HG03354 (cell line): ENCODE data around the gene EPS8L3.
"Not testable (repeated sequence)": the region's sequence is repeated elsewhere in the genome, so short reads cannot be mapped to it uniquely, and the experiment has no call there.

Experiments used
- ATAC-seq: cut with Tn5 transposase; IDR thresholded peaks from one replicate; pipeline ENCODE4 v1.9.1; 2021; ENCODE audit warnings: mild to moderate bottlenecking; ENCODE audit not compliant: unreplicated experiment, poor library complexity, severe bottlenecking

Gene EPS8L3

DNA sequence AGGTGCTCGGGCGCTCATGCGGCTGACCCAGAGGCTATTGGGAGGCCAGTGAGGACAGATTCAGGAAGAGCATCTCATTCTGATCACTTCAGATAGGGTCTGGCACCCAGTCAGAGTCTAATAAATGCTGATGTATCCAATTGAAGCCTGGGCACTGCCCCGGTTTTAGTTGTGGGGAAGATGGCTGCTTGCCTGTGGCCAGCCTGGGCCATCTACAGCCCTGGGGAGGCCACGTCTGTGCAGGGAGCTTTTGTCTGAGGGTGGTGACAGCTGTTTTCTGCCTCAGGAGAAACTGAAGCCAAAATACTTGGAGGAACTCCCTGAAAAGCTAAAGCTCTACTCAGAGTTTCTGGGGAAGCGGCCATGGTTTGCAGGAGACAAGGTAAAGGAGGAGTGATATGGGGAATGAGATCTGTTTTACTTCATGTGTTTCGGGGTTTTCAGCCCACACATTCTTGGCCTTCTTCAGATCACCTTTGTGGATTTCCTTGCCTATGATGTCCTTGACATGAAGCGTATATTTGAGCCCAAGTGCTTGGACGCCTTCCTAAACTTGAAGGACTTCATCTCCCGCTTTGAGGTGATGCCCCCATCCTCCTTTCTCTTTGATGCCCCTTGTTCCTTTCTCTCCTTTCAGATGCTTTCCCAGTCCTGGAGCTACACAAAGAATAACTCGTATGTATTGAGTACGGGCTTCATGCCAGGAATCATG, 48.9 kb downstream of the EPS8L3 start:
- no peak for ATAC-seq

DNA sequence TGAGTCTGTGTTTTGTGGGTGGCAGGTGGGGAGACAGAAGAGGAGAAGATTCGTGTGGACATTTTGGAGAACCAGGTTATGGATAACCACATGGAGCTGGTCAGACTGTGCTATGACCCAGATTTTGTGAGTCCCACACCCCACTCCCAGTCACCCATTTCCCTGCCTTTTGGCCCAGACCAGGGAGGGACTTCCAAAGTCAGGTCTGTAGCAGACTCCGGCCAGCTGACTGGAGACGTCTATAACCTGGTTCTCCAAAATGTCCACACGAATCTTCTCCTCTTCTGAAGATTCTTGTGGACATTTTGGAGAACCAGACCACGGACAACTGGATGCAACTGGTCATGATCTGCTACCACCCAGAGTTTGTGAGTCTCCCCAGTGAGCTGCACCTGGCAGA, 50.1 kb downstream of the EPS8L3 start:
- ATAC-seq: no peak

DNA sequence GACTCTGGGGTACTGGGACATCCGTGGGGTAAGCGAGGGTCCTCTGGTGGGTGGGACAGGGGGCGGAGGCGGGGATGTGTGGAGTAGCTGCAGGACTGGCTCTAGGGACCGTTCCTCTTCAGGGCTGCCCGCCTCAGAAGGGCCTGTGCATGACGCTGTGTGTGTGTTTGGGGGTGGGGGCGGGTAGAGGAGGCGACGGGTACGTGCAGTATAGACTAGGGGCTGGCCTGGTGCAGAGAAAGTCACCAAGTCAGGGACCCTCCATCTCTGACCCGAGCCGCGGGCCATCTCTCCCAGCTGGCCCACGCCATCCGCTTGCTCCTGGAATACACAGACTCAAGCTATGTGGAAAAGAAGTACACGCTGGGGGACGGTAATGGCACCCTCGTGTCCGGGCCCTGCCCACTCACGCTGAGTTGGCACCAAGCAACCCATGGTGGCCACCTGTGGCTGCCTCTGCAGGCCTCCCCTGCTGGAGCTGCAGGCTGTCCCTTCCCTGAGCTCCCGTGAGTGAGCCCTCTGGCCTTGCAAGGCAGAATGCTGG, 51.3 kb downstream of the EPS8L3 start:
- ATAC-seq: no peak

DNA sequence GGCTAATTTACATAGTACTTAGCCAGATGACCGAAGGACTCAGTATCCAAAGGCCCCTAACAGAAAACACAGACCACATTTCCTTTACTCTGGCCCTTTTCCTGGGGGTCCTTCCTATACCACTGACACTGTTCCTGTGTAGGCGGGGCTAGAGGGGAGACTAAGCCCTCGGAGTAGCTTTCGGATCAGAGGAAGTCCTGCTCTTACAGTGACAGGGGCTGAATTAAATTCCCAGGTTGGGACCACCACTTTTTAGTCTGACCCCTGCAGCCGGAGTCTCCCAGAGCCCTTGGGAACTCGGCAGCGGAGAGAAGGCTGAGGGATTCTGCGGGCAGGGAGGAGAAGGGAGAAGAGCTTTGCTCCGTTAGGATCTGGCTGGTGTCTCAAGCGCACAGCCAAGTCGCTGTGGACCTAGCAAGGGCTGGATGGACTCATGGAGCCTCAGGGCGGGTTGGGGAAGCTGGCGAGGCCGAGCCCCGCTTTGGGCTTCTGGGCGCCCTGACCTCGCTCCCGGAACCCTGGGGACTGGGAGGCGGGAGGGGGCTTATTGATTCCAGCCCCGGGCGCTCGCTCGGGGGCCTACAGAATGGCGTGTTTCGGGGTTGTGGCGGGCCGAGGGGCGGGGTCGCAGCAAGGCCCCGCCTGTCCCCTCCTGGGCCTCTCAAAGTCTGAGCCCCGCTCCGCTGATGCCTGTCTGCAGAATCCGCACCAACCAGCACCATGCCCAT, 52.0 kb downstream of the EPS8L3 start, which contains the start of gene GSTM5:
Gene GSTM5 (plus strand): TSS at position 659 of the 728 bp plus-strand sequence. CDS start 62 bp downstream, at position 721.
- not testable (repeated sequence) for ATAC-seq

DNA sequence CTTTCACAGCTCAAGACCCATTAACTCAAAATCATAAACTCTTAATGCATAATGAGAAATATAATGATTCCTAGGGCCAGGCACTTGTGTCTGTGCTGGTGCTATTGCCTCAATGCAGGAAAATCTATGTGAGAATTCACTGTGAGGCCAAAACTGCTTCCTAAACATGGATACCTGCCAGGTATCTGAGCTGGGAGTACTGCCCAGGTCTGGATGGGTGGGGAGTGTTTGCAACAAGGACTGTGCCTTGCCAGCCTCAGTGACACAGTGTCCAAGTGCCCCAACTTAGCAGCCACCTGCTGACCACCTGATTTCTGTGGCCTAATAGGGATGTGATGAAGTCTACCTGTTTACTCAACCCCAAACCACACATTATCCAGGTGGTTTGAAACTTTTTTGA, 53.9 kb downstream of the EPS8L3 start:
- ATAC-seq: not testable (repeated sequence)

DNA sequence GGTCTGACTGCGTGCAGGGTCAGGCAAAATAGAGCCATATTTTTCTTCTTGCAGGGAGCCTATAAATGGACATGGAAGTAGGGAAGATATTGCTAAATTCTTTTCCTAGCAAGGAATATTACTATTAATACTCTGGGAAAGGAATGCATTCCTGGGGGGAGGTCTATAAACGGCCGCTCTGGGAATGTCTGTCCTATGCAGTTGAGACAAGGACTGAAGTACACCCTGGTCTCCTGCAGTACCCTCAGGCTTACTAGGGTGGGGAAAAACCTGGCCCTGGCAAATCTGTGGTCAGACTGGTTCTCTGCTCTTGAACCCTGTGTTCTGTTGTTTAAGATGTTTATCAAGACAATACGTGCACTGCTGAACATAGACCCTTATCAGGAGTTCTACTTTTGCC, 54.8 kb downstream of the EPS8L3 start:
- ATAC-seq: not testable (repeated sequence)

DNA sequence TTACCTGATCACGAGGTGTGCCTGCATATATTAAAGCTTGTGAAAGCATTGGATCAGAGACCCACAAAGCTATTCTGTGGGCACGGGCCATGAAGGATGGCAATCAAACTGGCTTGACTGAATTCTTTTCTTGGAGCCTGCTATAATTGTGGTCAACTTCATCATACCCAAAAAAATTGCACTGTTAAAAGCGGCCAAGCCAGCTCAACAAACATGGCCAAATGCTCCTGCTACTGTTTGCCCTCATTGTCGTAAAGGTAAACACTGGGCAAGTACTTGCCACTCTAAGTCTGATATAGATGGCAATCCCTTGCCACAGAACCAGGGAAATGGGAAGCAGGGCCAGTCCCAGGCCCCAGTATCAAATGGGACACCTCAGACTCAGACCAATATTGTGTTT, 58.3 kb downstream of the EPS8L3 start:
- no peak for ATAC-seq

DNA sequence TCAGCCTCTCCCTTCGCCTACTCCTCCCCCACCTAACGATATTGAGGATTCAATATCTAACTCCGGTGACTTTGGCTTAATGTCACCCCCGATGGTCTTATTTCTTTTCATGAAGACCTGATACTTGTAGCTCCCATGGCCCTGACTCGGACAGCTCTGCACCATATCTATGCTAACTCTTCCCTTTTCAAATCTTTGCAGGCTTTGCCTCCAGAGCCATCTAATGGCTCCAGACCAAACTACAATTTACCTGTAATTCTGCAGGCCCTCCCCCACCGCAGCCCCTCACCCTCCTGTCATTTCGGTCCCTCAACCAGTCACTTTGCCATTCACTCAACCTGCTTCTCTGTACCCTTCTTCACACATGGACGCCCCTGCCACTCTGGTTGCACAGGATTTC, 59.5 kb downstream of the EPS8L3 start:
- no peak for ATAC-seq

DNA sequence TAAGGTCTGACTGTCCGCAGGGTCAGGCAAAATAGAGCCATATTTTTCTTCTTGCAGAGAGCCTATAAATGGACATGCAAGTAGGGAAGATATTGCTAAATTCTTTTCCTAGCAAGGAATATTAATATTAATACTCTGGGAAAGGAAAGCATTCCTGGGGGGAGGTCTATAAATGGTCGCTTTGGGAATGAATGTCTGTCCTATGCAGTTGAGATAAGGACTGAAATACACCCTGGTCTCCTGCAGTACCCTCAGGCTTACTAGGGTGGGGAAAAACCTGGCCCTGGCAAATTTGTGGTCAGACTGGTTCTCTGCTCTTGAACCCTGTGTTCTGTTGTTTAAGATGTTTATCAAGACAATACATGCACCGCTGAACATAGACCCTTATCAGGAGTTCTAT, 60.8 kb downstream of the EPS8L3 start:
- not testable (repeated sequence) for ATAC-seq
